CD4-positive, alpha-beta T cell treated with Interleukin-6 for 4 hours (primary cell): ENCODE measurements around the gene ALKAL2.
"Not testable (repeated sequence)": the region's sequence is repeated elsewhere in the genome, so short reads cannot be mapped to it uniquely, and the experiment has no call there.

Source experiments
- DNase-seq: peaks from one replicate; pipeline ENCODE4 v3.0.0-alpha.2; 2020; ENCODE audit warnings: mixed read lengths

Gene ALKAL2, protein sequence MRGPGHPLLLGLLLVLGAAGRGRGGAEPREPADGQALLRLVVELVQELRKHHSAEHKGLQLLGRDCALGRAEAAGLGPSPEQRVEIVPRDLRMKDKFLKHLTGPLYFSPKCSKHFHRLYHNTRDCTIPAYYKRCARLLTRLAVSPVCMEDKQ

DNA sequence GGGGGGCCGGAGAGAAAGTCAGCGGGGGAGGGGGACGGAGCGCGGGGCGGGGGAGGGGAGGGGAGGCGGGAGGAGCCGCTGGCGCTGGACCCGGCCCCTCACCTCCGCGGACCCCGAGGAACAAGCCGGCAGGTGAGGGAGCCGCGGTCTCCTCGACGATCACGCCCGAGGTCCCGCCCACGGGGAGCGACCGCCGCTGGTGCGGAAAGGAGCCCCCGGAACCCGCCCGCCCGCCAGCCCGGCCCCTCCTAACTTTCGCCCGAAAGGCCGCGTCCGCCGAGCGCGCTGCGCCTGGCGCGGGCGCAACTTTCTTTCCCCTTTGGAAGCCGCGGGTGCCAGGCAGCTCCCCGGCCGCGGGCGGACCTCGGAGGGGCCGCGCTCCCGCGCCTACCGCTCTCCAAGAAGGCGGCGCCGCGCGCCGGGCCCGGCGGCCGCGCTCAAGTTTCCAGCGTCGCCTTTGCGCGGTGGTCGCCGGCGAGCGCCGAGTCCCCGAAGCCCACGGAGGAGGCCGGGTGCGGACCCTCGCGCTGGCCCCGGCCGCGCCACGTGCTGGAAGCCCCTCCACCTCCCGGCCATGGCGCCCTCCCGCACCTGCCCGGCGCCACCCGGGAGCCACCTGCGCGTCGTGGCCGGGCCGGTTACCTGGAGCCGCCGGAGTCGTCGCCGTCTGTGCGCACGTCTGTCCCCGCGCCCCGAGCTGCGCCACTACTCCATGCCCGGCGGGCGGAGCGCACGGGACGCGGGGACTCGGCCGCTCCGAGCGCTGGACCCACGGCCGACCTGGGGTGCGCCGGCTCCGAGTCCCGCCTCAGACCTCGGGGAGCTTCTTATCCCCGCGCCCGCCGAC lies at the start of gene ALKAL2:
Gene ALKAL2 (minus strand): TSS at position 181 of the 847 bp plus-strand sequence. CDS start 256 bp downstream, outside the sequence.
- DNase-seq: peak; percentile 21

DNA sequence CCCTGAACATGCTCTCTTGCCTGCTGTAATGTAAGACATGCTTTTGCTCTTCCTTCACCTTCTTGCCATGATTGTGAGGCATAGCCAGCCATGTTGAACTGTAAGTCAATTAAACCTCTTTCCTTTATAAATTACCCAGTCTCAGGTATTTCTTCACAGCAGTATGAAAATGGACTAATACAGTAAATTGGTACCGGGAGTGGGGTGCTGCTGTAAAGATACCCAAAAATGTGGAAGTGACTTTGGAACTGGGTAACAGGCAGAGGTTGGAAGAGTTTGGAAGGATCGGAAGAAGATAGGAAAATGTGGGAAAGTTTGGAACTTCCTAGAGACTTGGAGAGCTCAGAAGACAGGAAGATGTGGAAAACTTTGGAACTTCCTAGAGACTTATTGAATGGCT lies 49.1 kb upstream of the ALKAL2 start:
- DNase-seq: not testable (repeated sequence)

DNA sequence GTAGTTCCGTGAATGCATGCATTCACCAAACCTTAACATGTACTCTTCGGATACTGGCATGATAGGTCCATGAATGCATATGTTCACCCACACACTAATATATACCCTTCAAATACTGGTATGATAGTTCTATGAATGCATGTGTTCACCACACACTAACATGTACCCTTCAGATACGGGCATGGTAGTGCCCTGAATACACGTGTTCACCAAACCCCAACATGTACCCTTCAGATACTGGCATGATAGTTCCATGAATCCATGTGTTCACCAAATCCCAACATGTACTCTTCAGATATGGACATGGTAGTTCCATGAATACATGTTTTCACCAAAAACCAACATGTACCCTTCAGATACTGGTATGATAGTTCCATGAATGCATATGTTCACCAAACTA lies 48.5 kb upstream of the ALKAL2 start:
- DNase-seq: no peak

DNA sequence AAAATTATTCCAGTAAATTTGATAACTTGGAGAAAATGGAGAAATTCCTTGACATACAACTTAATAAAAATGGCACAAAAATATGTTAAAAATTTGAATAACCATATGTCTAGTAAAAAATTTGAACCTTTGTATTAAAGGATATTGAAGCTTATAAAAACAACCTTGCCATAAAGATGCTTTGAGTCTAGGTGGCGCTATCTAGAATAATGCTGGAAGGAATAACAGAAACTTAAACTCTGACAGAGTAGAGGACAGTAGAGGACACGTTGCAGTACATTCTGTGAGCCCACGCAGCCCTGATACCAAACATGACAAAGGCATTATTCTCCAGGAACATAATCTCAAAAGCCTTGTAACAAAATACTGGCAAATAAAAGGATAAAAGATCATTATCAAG lies 44.7 kb upstream of the ALKAL2 start:
- no peak for DNase-seq

DNA sequence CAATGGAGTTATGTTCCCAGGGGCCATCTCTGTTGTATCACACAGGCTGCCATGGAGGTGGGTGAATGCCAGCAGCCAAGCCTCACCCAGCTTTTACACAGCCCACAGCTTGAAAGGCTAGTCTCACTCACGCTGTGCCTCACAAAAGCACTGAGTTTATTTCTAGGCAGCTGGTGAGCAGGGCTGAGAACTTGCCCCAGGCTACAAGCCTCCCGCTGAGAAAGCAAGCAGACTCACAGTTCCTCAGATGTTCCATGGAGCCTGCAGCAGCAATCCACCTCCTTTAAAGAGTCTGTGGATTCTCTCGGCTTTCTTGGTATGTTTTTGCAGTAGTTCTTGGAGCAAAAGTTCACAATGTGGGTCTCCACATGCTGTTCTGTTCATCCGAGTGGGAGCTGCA lies 40.9 kb upstream of the ALKAL2 start:
- no peak for DNase-seq

DNA sequence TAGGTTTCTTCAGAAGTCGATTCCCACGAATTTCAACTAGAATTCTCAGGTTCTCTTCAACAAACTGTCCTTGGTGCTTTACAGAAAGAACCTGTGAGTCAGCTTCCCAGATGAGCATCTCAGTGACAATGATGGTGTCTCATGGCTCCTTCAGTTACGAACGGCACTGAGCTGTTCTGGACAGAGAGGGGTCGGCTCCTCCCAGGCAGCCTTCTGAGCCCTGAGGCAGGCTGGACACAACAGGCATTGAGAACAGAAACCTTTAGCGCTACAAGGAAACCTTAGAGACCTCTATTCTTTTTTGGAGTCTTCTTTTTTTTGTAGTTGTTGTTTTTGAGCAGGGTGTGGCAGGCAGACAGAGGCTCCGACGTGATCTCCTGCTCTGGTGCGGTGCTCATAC lies 35.1 kb upstream of the ALKAL2 start:
- DNase-seq: no peak

DNA sequence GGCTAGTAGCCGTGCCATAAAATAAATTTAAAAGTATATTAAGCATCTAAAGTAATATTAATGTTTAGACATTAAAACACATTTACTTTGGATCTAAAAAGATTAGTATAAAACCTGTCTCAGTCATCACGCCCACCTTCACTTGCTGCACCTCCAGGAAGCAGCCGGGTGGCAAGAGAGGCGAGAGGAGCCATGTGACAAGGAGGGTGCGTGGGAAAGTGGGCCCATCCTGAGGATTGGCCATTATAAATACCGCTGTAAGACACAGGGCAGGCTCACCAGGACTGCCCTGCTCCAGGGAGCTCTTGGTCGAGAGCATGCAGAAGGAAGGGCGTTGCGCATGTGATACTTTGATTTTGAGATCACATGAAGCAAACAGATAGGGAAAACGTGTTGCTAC lies 34.4 kb upstream of the ALKAL2 start:
- no peak for DNase-seq

DNA sequence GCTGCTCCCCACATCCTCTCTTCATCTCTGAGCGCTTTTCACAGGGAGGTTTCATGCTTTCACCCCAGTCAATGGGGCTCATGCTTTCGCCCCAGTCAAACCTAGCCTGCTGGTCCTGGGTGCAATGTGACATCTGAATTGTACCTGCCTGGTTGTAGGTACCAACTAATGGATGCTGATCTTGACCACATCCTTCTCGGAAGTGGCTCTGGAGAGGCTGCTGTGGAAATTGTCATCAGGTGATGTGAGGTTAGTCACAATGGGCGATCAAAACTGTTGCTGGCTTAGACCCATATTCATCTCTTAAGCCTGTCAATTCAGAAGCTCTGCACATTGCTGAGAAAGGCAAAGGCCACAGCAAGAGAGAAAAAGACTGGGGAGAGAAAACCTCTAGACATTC lies 32.7 kb upstream of the ALKAL2 start:
- no peak for DNase-seq

DNA sequence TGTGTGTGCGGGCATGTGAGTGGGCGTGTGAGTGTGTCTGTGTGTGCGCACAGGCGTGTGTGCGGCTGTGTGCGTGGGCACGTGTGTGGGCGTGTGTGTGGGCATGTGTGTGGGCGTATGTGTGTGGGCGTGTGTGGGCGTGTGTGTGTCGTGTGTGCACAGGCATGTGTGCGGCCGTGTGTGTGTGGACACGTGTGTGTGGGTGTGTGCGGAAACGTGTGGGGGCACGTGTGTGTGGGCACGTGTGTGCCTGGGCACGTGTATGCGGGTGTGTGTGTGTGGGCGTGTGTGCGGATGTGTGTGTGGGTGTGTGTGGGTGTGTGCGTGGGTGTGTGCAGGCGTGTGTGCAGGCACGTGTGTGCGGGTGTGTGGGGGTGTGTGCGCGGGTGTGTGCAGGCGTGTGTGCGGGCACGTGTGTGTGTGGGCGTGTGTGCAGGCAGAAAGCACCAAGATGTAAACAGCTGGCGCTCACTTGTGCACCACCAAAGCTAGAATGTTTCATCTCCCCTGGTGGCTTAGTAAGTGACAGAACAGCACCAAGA lies 31.2 kb upstream of the ALKAL2 start:
- no peak for DNase-seq

DNA sequence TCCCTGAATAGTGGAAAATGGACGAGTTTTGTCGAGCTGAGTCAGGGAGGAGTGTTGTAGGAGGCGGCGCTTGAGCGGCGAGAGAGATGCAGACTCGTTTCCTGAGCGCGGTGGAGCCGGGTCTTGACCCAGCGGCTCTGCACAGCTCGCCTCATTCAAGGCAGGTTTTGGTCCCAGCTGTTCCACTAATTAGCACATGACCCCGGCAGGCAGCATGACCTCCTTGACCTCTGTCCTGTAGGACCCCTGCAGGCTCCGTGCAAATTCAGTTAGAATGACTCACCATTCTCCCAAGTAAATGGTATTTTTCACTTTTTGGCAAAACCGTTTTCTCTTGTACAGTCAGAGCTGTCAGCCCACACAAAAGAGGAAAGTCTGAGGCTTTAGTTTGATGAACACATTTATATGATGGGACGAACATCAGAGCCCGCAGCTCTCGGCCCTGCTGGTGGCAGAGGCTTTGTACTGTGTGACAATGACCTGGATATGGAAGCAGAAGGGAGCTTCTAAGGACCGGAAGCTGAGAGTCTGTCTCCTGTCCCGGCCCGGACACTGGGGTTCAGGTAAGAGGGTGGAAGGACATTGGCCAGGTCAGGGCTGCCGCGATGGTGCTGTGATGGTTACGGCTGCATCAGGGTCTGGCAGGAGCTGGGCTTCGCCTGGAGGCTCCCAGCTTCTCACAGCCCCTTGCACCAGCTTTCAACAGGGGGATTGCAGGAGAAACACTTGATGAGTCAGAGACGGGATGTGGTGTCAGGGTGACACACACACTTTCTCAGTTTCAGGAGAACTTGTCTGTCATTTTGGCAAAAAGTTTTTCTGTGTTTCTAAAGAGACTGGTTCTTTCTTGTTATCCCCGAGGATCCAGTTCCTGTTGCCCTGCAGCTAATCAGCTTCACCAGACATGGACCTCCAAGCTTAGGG lies 29.9 kb upstream of the ALKAL2 start:
- peak; percentile 21 for DNase-seq

DNA sequence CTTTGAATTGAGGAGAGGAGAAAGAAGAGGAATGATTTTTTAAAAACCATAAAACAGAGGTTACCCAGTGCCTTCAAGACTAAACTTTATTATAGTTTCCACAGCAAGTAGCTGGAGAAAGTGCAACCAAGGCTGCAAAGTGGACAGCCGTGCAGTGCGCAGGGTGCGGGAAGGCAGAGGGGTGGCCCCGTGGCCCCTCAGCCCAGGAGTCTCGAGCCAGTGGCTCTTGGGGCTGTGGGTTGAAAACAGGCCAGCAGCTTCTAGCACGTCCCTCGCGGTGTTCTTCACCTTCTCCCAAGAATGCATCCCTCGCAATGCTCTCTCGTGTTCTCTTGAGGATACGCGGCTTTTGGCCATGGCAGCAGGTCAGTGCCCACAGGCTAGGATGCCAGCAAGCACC lies 28.5 kb upstream of the ALKAL2 start:
- DNase-seq: no peak

DNA sequence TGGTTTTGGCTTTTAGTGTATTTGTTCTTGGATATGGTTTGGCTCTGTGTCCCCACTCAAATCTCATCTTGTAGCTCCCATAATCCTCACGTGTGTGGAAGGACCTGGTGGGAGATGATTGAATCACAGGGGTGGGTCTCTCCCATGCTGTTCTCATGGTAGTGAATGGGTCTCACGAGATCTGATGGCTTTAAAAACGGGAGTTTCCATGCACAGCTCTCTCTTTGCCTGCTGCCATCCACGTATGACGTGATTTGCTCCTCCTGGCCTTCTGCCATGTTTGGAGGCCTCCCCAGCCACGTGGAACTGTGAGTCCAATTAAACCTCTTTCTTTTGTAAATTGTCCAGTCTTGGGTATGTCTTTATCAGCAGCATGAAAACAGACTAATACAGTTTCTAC lies 28.0 kb upstream of the ALKAL2 start:
- DNase-seq: not testable (repeated sequence)

DNA sequence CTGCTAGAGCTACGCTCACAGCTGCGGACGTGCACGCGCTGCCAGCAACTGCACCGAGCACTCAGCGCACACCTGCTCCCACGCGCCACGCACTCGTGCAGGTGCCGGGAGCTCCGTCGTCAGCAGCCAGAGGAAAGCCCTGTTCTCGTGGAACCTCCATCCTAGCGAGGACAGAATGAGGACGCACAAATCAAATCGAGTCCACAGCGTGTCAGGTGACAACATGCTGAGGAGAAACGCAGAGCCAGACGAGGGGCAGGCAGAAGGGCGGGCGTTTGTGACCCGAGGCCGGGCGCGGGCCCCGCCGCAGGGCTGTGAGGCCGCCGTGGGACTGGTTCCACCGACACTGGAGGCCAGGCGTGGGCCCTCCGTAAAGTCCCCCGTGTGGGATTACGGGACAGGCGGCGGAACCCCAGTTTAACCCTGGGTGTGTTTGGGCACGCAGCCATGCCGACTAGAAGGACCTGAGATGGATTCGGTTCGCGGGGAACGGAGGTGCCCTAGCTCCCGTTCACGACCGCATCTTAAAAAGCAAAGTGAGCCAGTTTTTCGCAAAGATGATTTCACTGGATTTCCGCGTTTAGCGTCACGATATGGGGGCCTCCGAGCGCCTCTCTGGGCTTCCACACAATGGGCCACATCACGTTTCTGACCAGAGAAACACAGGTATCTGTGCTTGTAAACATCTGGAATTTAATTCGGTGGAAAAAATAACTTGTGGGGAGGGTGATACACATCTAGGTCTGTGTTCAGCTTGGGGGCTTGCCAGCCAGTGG lies 26.9 kb upstream of the ALKAL2 start:
- no peak for DNase-seq

DNA sequence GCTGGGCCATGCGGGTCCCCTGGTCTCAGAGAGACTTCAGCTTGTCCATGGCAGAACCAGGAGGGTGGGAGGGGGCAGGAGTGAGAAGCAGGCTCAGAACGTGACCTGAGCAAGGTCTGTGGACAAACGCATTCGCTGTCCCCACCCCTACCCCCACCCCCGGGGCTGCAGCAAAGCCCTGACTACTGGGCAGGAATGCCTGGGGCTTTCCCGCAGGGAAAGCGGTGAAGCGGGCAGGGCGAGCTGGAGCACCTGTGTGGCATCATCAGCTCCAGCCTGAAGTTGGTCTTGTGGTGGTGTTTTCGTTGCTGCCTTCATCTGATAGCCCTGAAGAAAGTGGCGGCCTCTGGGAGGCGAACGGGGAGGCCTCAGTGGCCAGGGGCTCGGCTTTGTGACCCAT lies 26.1 kb upstream of the ALKAL2 start:
- no peak for DNase-seq

DNA sequence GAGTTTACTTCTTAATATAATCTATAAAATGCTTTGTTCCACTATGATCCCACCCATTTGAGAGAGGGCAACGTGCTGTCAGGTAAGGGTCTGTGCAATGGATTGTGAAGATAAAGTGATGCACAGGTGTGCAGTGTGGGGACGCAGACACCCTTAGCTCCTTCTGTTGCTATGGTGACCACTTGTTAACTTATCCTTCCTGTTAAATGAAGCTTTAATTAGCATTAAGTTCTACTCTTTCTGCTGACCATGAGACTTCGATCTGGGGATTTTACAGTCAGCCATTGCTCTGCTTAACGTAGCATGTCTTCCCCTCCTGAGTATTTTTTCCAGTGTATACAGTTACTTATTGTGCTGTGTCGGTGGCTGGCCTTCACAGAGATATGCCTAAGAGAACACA lies 23.1 kb upstream of the ALKAL2 start:
- no peak for DNase-seq

DNA sequence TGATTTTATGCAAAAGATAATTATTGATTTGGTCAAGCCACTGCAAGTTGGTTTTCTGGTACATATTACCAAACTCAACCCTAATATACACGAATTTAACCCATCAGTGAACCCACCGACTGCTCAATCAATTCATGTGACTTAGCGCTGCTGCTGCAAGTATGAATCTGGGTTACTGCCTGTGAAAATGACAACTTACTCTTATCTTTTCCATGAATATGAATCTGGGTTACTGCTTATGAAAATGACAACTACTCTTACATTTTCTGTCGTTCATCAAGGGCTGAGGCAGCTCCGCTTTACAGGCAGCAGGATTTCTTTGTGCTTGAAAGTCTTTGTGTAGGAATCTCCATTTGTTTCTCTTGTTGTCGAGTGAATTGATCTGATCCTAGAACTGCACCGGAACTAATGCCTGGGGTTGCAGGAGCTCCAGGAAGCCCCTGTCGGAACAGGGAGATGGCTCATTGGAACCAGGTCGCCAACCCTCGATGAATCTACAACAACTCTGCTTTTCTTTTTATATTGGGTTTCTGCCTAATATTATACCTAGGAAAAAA lies 22.1 kb upstream of the ALKAL2 start:
- DNase-seq: no peak

DNA sequence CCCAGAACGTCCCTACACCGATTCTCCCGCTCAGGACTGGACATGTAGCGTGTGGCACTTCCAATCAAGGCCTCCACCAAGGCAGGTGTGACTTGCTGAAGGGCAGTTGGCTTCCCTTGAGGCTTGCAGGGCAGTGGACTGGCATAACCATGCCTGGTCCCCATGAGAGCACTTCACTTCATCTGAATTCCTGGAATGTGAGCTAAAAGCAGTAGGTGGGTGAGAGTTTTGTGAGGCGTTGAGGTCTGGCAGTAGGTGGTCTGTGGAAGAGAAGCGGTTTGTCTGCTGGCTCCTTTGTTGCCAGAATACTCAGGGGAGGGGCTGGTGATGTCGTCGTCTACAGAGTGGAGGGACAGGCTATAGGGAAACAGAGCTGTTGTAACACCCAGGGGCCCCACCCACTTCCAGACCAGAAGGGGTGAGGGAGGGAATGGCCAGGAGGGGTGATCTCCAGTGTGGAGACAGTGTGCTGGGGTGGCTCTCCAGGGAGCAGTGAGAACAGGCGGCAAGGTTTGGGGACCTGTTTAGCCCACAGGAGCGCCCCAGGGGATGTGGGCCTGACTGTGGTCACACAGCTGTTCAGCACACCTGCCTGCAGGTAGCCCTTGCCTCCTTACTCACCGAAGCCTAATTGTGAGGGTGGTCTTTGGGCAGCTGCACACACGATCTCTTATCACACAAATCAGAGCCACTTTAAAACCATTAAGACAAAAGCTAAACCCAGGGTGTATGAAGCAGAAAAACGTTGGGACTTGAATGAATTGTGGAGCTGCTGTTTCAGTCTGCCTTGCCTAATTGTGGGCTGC lies 21.5 kb upstream of the ALKAL2 start:
- DNase-seq: no peak

DNA sequence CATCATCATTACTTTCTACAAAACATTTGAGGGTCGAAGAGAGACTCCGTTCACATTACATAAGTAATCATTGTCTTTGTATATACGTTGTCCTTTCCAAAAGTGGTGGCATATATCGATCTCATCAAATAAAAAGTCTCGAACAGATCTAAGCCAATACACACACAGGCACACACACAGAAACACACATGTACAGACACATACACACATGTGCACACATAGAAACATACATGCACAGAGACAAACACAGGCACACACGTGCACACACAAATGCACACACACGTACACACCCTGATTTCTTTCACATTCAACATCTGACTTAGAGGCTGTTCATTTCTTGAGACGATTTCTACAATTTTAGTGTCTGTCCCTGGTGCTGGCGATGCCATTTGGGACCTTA lies 17.5 kb upstream of the ALKAL2 start:
- no peak for DNase-seq

DNA sequence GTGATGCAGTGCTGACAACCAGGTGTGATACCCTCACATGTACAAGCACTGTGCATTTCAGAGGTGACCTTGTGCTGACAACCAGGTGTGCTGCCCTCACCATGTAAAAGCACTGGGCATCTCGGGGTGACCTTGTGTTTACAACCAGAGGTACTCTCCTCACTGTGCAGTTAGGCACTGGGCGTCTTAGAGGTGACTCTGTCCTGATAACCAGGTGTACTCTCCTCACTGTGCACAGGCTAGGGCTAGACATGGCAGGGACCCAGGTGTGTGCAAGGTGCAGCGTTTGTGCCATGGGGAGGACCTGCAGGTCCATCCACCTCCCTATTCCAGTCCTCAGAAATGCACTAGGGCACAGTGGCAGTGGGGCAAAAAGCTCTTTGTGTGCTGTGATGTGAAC lies 8.5 kb upstream of the ALKAL2 start:
- DNase-seq: no peak

DNA sequence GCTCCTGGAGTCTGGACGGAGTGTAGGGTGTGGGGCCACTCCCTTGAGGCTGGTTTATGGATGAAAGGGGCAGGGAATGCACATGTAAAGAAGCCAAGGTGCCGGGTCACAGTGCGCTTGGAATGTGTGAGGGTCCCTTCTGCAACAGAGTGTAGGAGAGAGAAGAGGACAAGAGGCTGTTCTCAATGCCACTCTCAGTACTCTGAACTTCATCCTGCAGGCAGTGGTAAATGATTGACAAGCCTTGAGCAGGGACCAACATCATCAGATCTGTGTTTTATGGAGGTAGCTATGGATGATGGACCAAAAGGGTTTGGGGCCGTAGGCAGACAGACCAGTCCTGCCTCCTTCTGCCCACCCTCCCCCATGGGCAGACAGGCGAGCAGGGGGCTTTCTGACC lies 7.2 kb upstream of the ALKAL2 start:
- DNase-seq: no peak

DNA sequence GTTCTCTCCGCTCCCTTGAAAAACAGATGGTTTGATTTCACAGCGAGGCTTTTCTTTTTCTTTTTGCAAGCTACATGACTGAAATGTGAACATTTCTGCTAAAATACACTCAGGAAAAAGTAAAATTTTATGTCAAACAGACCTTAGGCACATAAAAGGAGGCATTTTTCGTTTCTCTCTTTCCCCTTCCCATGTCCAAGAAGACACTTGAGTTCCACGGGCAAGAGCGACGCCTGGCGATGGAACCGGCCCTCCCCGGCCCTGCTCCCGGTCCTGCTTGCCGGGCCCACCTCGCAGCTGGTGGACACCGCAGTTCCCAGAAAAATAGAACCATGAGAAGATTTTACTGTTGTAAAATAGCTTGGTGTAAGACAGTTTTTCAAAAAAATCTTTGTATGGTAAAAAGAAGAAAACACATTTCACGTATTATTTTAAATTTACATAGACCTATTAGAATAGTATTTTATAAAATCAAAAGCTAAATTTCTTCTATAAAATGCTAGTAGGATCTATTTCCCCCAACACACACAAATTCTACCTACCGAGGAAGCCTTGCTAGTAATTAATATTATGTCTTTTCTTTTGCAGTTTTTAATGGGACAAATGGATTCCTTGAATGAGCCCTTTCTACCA lies 2.3 kb upstream of the ALKAL2 start:
- DNase-seq: peak; percentile 65
